BE2C (cell line): ENCODE data around the gene AAGAB.
"Not testable (repeated sequence)": the region's sequence is repeated elsewhere in the genome, so short reads cannot be mapped to it uniquely, and the experiment has no call there.

Source experiments
- DNase-seq: peaks from one replicate; pipeline ENCODE4 v3.0.0-alpha.2; 2020
- H3K27me3 ChIP-seq: fragments of 250-450 bp; sonication (Bioruptor Pico); 2 replicates; pipeline ENCODE4 v1.5.1; 2020; ENCODE audit warnings: mild to moderate bottlenecking
- H3K36me3 ChIP-seq: fragments of 250-450 bp; sonication (Bioruptor Pico); 2 replicates; pipeline ENCODE4 v1.5.1; 2020; ENCODE audit warnings: mild to moderate bottlenecking
- H3K4me1 ChIP-seq: fragments of 250-450 bp; sonication (Bioruptor Pico); 2 replicates; pipeline ENCODE4 v1.5.1; 2020
- H3K4me3 ChIP-seq: 2 replicates; pipeline ENCODE4 v1.5.1; 2011; ENCODE audit warnings: low read depth, low read length
- H3K9me3 ChIP-seq: fragments of 250-450 bp; sonication (Bioruptor Pico); 2 replicates; pipeline ENCODE4 v1.5.1; 2020
- CTCF ChIP-seq: IDR thresholded peaks from 2 replicates; pipeline ENCODE4 v1.5.1; 2012; ENCODE audit warnings: mild to moderate bottlenecking, low read depth, low read length

Gene AAGAB

GRCh38 chr15:67256051-67256450, 1.6 kb upstream of the AAGAB start:
- Histone ChIP-seq H3K36me3 (no peaks in the 10 kb centered on the region), H3K9me3 (no peaks in the 10 kb centered on the region), H3K4me1 (no peaks in the 10 kb centered on the region), H3K27me3 (no peaks in the 10 kb centered on the region), H3K4me3 (no peak overlapping the region)
- no peak for TF ChIP-seq CTCF
- DNase-seq: no peak

DNA sequence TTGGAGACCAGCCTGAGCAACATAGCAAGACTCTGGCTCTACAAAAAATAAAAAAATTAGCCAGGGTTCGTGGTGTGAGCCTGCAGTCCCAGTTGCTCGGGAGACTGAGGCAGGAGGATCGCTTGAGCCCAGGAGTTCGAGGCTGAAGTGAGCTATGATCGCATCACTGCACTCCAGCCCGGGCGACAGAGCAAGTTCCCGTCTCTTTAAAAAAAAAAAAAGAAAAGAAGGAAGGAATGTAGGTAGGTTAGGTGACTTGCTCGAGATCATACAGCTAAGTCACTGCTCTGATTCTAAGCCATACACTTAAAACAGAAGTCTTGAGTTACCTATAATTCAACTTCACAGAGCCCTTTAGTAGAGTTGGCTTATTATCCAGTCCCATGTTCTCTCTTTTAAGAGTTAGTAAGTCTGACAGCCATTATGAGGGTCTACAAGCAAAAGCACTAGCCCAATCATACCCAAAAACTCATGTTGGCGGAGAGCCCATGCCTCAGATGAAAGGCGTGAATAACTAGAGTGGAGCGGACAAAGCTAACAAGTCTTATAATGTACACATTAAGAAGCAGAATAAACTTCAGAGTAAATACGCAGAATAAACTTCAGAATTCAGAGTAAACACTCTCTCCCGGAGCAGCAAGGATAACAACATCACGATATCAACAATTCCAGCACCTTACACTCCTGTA, 768 bp downstream of the AAGAB start:
- DNase-seq: no peak
- no peaks in the 10 kb centered on the region for H3K36me3 ChIP-seq
- TF ChIP-seq CTCF: no peak

GRCh38 chr15:67253101-67253500, 1.4 kb downstream of the AAGAB start:
- H3K4me1 ChIP-seq: no peaks in the 10 kb centered on the region
- no peaks in the 10 kb centered on the region for H3K36me3 ChIP-seq
- DNase-seq: no peak
- H3K4me3 ChIP-seq: peak overlapping the region; percentile 90; the same call in 1 of the 2 replicates
- no peaks in the 10 kb centered on the region for H3K27me3 ChIP-seq
- no peaks in the 10 kb centered on the region for H3K9me3 ChIP-seq
- no peak for TF ChIP-seq CTCF

More for the DNA sequence above, 768 bp downstream of the AAGAB start:
- no peaks in the 10 kb centered on the region for H3K9me3 ChIP-seq
- peak overlapping the region; percentile 90 for H3K4me3 ChIP-seq
- no peaks in the 10 kb centered on the region for H3K27me3 ChIP-seq
- H3K4me1 ChIP-seq: no peaks in the 10 kb centered on the region

DNA sequence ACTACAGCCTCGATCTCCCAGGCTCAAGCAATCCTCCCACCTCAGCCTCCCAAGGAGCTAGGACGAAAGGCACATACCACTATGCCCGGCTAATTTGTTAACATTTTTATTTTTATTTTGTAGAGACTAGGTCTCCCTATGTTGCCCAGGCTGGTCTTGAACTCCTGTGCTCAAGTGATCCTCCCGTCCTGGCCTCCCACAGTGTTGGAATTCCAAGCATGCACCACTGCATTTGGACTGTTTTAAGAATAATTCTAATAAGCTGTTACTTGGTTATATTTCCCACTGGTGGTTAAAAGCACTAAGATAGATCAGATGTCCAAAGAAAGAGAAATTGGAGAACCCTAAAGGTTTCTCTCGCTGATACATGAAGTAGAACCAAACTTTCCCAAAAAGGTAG, 3.1 kb downstream of the AAGAB start:
- H3K4me3 ChIP-seq: no peak overlapping the region
- no peak for TF ChIP-seq CTCF

GRCh38 chr15:67249830-67250229, 4.6 kb downstream of the AAGAB start:
- Histone ChIP-seq H3K27me3 (no peaks in the 10 kb centered on the region), H3K4me1 (no peaks in the 10 kb centered on the region), H3K36me3 (no peaks in the 10 kb centered on the region), H3K4me3 (no peak overlapping the region), H3K9me3 (no peaks in the 10 kb centered on the region)
- no peak for DNase-seq
- TF ChIP-seq CTCF: no peak

More for the DNA sequence above, 3.1 kb downstream of the AAGAB start:
- H3K4me1 ChIP-seq: no peaks in the 10 kb centered on the region
- H3K27me3 ChIP-seq: no peaks in the 10 kb centered on the region
- DNase-seq: no peak
- no peaks in the 10 kb centered on the region for H3K9me3 ChIP-seq
- no peaks in the 10 kb centered on the region for H3K36me3 ChIP-seq

- no peaks in the 10 kb centered on the region for H3K27me3 ChIP-seq
- TF ChIP-seq CTCF: no peak
- no peak for DNase-seq
- no peaks in the 10 kb centered on the region for H3K36me3 ChIP-seq
- H3K4me1 ChIP-seq: no peaks in the 10 kb centered on the region
- H3K4me3 ChIP-seq: no peak overlapping the region
- H3K9me3 ChIP-seq: no peaks in the 10 kb centered on the region
Observed at GRCh38 chr15:67248011-67248505, 6.4 kb downstream of the AAGAB start.

DNA sequence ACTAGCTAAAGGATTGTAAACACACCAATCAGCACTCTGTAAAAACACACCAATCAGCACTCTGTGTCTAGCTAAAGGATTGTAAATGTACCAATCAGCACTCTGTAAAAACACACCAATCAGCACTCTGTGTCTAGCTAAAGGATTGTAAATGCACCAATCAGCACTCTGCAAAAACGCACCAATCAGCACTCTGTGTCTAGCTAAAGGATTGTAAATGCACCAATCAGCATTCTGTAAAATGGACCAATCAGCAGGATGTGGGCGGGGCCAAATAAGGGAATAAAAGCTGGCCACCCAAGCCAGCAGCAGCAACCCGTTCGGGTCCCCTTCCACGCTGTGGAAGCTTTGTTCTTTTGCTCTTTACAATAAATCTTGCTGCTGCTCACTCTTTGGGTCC, 7.9 kb downstream of the AAGAB start:
- not testable (repeated sequence) for H3K9me3 ChIP-seq, H3K27me3 ChIP-seq, H3K4me1 ChIP-seq, DNase-seq, H3K36me3 ChIP-seq, H3K4me3 ChIP-seq
